Sigmoid colon (tissue), 7 donors: Measurements from ENCODE around the gene NFIC. TPM values are rescaled to one million over a fixed set of nuclear protein-coding genes. Genes with fewer than 3 reads are reported as not detected.

Source experiments
- DNase-seq: peaks from one replicate; pipeline ENCODE4 v3.0.0-alpha.2; 2019
- H3K27ac ChIP-seq, 4 donors: fragments of 200-600 bp; sonication (generic); one replicate each; pipeline ENCODE4 v1.5.1; 2016 to 2019; ENCODE audit warnings: mild to moderate bottlenecking in 1 of 4
- H3K27me3 ChIP-seq, 3 donors: fragments of 200-600 bp; sonication (generic); one replicate each; pipeline ENCODE4 v1.5.1; 2019; ENCODE audit warnings: mild to moderate bottlenecking in 1 of 3
- H3K36me3 ChIP-seq, 4 donors: fragments of 200-600 bp; sonication (generic); one replicate each; pipeline ENCODE4 v1.5.1; 2016 to 2019
- H3K4me1 ChIP-seq, 4 donors: fragments of 200-600 bp; sonication (generic); one replicate each; pipeline ENCODE4 v1.5.1; 2017 to 2019
- H3K4me3 ChIP-seq, 4 donors: fragments of 200-600 bp; sonication (generic); one replicate each; pipeline ENCODE4 v1.5.1; 2017 to 2019; ENCODE audit warnings: mild to moderate bottlenecking in 2 of 4, moderate library complexity in 1 of 4
- H3K9me3 ChIP-seq, 4 donors: fragments of 200-600 bp in 3 of 4; sonication (generic) in 3 of 4; one replicate each; pipeline versions ENCODE4 v1.5.1 to v1.6.1; 2013 to 2019
- EP300 ChIP-seq, 4 donors: sonication (generic); formaldehyde crosslinking; IDR thresholded peaks; one replicate each; pipeline ENCODE4 v1.6.1; 2017; ENCODE audit warnings: antibody characterized with exemption in 4 of 4
- POLR2A ChIP-seq, 2 donors: fragments of 450-650 bp; IDR thresholded peaks; one replicate each; pipeline ENCODE4 v1.6.1; 2016; ENCODE audit warnings: antibody characterized with exemption in 2 of 2, mild to moderate bottlenecking in 2 of 2, moderate library complexity in 2 of 2
- POLR2AphosphoS5 ChIP-seq, 4 donors: sonication (generic); formaldehyde crosslinking; IDR thresholded peaks; one replicate each; pipeline ENCODE4 v1.6.1; 2017; ENCODE audit warnings: antibody characterized with exemption in 4 of 4
- WGBS, 2 donors: extraction: QIAGEN DNeasy Blood & Tissue Kit; methylation state at CpG; one replicate each; pipeline ENCODE4 v1.1.7; 2013; 5-methylcytosine and 5-hydroxymethylcytosine counted together
- intact Hi-C: fragments of 100-400 bp; cut with DNase I; formaldehyde crosslinking; loops from one replicate; pipeline ENCODE4 v1.15.1; 2023
- polyA plus RNA-seq, 3 donors: library from polyadenylated mRNA; stranded (reverse); fragments of 200-250 nt; gene quantifications; one replicate each; pipeline ENCODE4 v1.2.3, GENCODE V29; 2013
- total RNA-seq, 4 donors: library from RNA; depleted of rRNA; stranded (reverse); fragments of >200 nt; gene quantifications; one replicate each; pipeline ENCODE4 v1.1.0, GENCODE V29; 2016
- TF ChIP-seq, protein P1 (sequence below), 4 experiments: fragments of 450-650 bp in 3 of 4; fragments of 200-600 bp in 1 of 4; IDR thresholded peaks; one replicate each; pipeline ENCODE4 v1.5.1; 2016 to 2019; ENCODE audit warnings: antibody characterized with exemption in 4 of 4, mild to moderate bottlenecking in 3 of 4, moderate library complexity in 2 of 4
- donor health status: healthy with polysubstance abuse.
- donor health status: Bipolar disorder and iron deficiency.
- donor health status: healthy.

The NFIC gene
- total and polyA plus RNA-seq, 7 donors, result 9.0 to 114 (median 63.2) TPM

GRCh38 chr19:3320853-3321252 lies 45.5 kb upstream of the NFIC start:
- TF ChIP-seq, protein P1, sequence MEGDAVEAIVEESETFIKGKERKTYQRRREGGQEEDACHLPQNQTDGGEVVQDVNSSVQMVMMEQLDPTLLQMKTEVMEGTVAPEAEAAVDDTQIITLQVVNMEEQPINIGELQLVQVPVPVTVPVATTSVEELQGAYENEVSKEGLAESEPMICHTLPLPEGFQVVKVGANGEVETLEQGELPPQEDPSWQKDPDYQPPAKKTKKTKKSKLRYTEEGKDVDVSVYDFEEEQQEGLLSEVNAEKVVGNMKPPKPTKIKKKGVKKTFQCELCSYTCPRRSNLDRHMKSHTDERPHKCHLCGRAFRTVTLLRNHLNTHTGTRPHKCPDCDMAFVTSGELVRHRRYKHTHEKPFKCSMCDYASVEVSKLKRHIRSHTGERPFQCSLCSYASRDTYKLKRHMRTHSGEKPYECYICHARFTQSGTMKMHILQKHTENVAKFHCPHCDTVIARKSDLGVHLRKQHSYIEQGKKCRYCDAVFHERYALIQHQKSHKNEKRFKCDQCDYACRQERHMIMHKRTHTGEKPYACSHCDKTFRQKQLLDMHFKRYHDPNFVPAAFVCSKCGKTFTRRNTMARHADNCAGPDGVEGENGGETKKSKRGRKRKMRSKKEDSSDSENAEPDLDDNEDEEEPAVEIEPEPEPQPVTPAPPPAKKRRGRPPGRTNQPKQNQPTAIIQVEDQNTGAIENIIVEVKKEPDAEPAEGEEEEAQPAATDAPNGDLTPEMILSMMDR (IDR thresholded peaks at IDR 0.05), result no peak
- no peak for TF ChIP-seq POLR2AphosphoS5 (IDR thresholded peaks at IDR 0.05)
- TF ChIP-seq EP300 (IDR thresholded peaks at IDR 0.05), result no peak
- TF ChIP-seq POLR2A (IDR thresholded peaks at IDR 0.05), result no peak
- Histone ChIP-seq H3K4me1 (no peaks in the 10 kb centered on the region), H3K27ac (no peak overlapping the region), H3K27me3 (peaks cover 0 to 50% (median 19%) of the 10 kb centered on the region in 3 donors), H3K36me3 (no peaks in the 10 kb centered on the region), H3K4me3 (no peak overlapping the region), H3K9me3 (no peaks in the 10 kb centered on the region)
- DNase-seq, result peak; percentile 29
- 58 to 66% methylated on average over 8 of the region's 8 CpGs for WGBS, 2 donors
- intact Hi-C loops, result loop anchor here (10.0 kb wide), 1 partner anchor 294 kb away; no protein-coding TSS in a partner anchor

GRCh38 chr19:3321696-3322095 lies 44.7 kb upstream of the NFIC start:
- TF ChIP-seq POLR2AphosphoS5 (IDR thresholded peaks at IDR 0.05) (no peak), POLR2A (IDR thresholded peaks at IDR 0.05) (no peak), EP300 (IDR thresholded peaks at IDR 0.05) (no peak)
- TF ChIP-seq, protein P1 (IDR thresholded peaks at IDR 0.05), result no peak
- Histone ChIP-seq H3K9me3 (no peaks in the 10 kb centered on the region), H3K27me3 (peaks cover 0 to 42% (median 19%) of the 10 kb centered on the region in 3 donors), H3K36me3 (no peaks in the 10 kb centered on the region), H3K27ac (no peak overlapping the region), H3K4me3 (no peak overlapping the region), H3K4me1 (no peaks in the 10 kb centered on the region)
- DNase-seq, result peak; percentile 53
- intact Hi-C loops, result loop anchor here (10.0 kb wide), 1 partner anchor 293 kb away; no protein-coding TSS in a partner anchor
- 60 to 65% methylated on average over 6 of the region's 6 CpGs for WGBS, 2 donors

DNA sequence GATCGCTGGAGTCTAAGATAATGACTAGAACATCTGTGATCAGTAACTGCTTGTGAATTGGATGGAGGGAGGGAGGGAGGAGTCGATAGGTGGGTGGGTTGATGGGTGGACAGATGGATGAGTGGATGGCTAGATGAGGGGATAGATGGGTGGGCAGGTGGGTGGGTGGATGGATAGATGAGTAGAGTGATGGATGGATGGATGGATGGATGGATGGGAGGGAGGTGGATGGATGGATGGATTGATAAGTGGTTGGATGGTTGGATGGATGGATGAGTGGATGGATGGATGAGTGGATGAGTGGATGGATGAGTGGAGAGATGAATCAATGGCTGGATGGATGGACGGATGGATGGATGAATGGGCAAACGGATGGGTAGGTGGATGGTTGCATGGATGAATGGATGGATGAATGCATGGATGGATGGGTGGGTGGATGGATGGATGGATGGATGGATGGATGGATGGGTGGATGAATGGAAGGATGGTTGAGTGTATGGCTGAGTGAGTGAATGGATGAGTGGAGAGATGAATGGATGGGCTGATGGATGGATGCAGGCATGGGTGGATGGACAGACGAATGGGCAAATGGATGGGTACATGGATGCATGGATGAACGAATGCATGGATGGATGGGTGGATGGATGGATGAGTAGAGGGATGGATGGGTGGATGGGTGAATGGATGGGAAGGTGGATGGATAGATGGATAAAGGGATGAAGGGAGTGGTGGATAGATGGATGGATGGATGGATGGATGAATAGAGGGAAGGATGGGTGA lies 44.0 kb upstream of the NFIC start:
- intact Hi-C loops, result loop anchor here (10.0 kb wide), 1 partner anchor 292 kb away; no protein-coding TSS in a partner anchor
- H3K36me3 ChIP-seq, result no peaks in the 10 kb centered on the region
- TF ChIP-seq POLR2A (IDR thresholded peaks at IDR 0.05), result no peak
- TF ChIP-seq, protein P1 (IDR thresholded peaks at IDR 0.05), result no peak
- TF ChIP-seq POLR2AphosphoS5 (IDR thresholded peaks at IDR 0.05), result no peak
- no peak for TF ChIP-seq EP300 (IDR thresholded peaks at IDR 0.05)
- WGBS, 2 donors, result 82 to 84% methylated on average over 6 of the region's 6 CpGs
- no peak overlapping the region for H3K4me3 ChIP-seq
- H3K9me3 ChIP-seq, result no peaks in the 10 kb centered on the region
- no peak for DNase-seq
- H3K4me1 ChIP-seq, result peaks cover 0 to 3% (median under 1%) of the 10 kb centered on the region in 4 donors
- H3K27me3 ChIP-seq, result peaks cover 0 to 35% (median 19%) of the 10 kb centered on the region in 3 donors
- no peak overlapping the region for H3K27ac ChIP-seq

DNA sequence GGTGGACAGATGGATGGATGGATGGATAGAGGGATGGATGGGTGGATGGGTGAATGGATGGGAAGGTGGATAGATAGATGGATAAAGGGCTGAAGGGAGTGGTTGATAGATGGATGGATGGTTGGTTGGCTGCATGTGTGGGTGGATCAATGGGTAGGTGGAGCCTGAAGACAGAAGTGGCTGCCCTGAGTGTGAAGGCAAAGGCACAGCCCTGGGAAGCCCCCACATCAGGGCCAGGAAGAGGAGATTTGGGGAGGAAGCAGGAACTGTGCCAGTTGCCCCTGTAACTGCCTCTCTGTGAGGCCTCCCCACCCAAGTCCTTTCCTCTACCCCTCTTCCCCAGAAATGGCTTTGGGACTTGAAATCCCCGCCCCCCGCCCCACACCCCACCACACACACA lies 43.4 kb upstream of the NFIC start:
- H3K9me3 ChIP-seq, result no peaks in the 10 kb centered on the region
- peaks cover 0 to 9% (median 4%) of the 10 kb centered on the region in 4 donors for H3K4me1 ChIP-seq
- DNase-seq, result peak; percentile 25
- no peaks in the 10 kb centered on the region for H3K36me3 ChIP-seq
- intact Hi-C loops, result loop anchor here (10.0 kb wide), 1 partner anchor 292 kb away; no protein-coding TSS in a partner anchor
- no peak for TF ChIP-seq POLR2A (IDR thresholded peaks at IDR 0.05)
- TF ChIP-seq, protein P1 (IDR thresholded peaks at IDR 0.05), result no peak
- TF ChIP-seq POLR2AphosphoS5 (IDR thresholded peaks at IDR 0.05), result no peak
- no peak for TF ChIP-seq EP300 (IDR thresholded peaks at IDR 0.05)
- H3K27ac ChIP-seq, result no peak overlapping the region
- 43 to 48% methylated on average over 2 of the region's 2 CpGs for WGBS, 2 donors
- peaks cover 0 to 33% (median 19%) of the 10 kb centered on the region in 3 donors for H3K27me3 ChIP-seq
- H3K4me3 ChIP-seq, result no peak overlapping the region
